Muscle layer of duodenum (tissue), 2 donors: Measurements from ENCODE around the gene LRRC27.

Source experiments
- H3K27ac ChIP-seq: one replicate; pipeline ENCODE4 v1.7.0; 2013; ENCODE audit warnings: mild to moderate bottlenecking, low read length
- H3K27me3 ChIP-seq: one replicate; pipeline ENCODE4 v1.7.0; 2013; ENCODE audit warnings: low read depth, mild to moderate bottlenecking, control low read depth, low read length
- H3K36me3 ChIP-seq, 2 donors: one replicate each; pipeline ENCODE4 v1.7.0; 2013; ENCODE audit warnings: low read length in 2 of 2, control low read depth in 1 of 2, mild to moderate bottlenecking in 1 of 2; ENCODE audit not compliant: insufficient read depth in 2 of 2, control insufficient read depth in 1 of 2
- H3K4me1 ChIP-seq, 2 donors: one replicate each; pipeline ENCODE4 v1.7.0; 2013; ENCODE audit warnings: low read length in 2 of 2, mild to moderate bottlenecking in 2 of 2, control low read depth in 1 of 2, moderate library complexity in 1 of 2; ENCODE audit not compliant: insufficient read depth in 2 of 2, control insufficient read depth in 1 of 2
- H3K4me3 ChIP-seq, 2 donors: one replicate each; pipeline ENCODE4 v1.7.0; 2013; ENCODE audit warnings: low read length in 2 of 2, low read depth in 1 of 2, mild to moderate bottlenecking in 1 of 2
- H3K9me3 ChIP-seq, 2 donors: one replicate each; pipeline ENCODE4 v1.7.0; 2013; ENCODE audit warnings: low read length in 2 of 2, control low read depth in 1 of 2, mild to moderate bottlenecking in 1 of 2; ENCODE audit not compliant: control insufficient read depth in 1 of 2
- donor health status: healthy.

The LRRC27 gene

DNA sequence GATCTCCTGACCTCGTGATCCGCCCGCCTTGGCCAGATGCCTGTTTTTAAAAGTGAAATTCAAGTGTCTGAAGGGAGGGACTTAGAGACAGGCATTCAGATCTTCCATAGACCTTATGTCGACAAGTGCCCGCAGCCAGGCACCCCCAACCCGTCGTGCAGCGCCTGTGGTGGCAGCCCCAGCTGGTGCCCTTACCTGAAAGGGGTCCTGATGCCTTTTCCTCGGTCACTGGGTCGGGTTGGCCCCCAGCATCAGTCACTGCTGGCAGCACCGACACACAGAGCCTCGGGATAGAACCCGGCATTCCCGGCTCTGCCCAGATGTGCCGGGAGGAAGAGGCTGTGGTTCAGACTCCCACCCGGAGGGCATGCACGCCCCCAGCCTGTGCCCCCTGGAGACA, 23.3 kb downstream of the LRRC27 start:
- H3K4me3 ChIP-seq, result no peak overlapping the region
- no peak overlapping the region for H3K27ac ChIP-seq
- H3K9me3 ChIP-seq, result no peaks in the 10 kb centered on the region
- no peaks in the 10 kb centered on the region for H3K4me1 ChIP-seq
- peaks cover 5 to 21% of the 10 kb centered on the region in 2 donors for H3K36me3 ChIP-seq
- no peaks in the 10 kb centered on the region for H3K27me3 ChIP-seq

DNA sequence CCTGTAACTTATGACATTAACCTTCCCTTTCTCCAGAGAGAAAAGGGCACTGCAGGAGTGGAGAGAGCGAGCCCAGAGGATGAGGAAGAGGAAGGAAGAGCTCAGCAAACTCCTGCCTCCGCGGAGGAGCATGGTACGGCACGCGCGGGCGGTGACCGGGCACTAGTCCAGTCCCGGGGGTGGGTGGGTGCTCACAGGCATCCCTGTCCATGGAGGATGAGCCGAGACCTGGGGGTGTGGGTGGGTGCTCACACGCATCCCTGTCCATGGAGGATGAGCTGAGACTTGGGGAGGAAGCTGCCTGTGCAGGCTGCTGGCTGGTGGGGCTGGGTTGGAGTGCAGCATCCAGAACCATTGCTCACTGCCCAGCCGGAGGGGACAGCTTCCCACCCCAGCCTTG, 23.8 kb downstream of the LRRC27 start:
- H3K9me3 ChIP-seq, result no peaks in the 10 kb centered on the region
- no peaks in the 10 kb centered on the region for H3K27me3 ChIP-seq
- H3K4me1 ChIP-seq, result no peaks in the 10 kb centered on the region
- no peak overlapping the region for H3K27ac ChIP-seq
- H3K4me3 ChIP-seq, result no peak overlapping the region
- H3K36me3 ChIP-seq, result peaks cover 5 to 21% of the 10 kb centered on the region in 2 donors

DNA sequence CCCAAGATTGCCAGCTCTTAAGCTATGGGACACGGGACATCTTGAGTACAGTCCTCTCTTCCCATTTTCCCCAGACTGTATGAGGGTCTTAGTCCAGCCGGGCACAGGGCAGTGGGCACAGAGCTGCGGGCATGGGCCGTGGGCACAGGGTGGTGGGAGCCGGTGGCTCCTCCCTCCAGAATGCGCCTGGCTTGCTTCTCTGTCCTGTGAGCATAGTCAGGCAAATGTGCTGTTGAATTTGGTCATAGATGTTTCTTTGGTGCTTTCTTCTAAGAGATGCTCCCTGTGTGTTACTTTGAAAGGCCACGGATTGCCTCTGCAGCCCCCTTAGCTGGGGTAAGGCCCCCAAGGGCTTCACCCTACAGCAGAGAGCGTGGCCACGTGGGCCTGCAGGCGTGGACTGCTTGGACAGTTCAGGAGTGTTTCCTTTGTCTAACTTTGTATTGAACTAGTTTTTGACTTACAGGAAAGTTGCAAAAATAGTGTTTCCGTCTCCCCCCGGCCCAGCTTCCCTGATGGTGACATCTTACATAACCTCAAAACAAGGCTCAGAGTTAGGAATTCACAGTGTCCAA, 24.7 kb downstream of the LRRC27 start:
- H3K4me3 ChIP-seq, result no peak overlapping the region
- no peaks in the 10 kb centered on the region for H3K27me3 ChIP-seq
- H3K9me3 ChIP-seq, result no peaks in the 10 kb centered on the region
- H3K36me3 ChIP-seq, result peaks cover 5 to 18% of the 10 kb centered on the region in 2 donors
- no peak overlapping the region for H3K27ac ChIP-seq
- H3K4me1 ChIP-seq, result no peaks in the 10 kb centered on the region

DNA sequence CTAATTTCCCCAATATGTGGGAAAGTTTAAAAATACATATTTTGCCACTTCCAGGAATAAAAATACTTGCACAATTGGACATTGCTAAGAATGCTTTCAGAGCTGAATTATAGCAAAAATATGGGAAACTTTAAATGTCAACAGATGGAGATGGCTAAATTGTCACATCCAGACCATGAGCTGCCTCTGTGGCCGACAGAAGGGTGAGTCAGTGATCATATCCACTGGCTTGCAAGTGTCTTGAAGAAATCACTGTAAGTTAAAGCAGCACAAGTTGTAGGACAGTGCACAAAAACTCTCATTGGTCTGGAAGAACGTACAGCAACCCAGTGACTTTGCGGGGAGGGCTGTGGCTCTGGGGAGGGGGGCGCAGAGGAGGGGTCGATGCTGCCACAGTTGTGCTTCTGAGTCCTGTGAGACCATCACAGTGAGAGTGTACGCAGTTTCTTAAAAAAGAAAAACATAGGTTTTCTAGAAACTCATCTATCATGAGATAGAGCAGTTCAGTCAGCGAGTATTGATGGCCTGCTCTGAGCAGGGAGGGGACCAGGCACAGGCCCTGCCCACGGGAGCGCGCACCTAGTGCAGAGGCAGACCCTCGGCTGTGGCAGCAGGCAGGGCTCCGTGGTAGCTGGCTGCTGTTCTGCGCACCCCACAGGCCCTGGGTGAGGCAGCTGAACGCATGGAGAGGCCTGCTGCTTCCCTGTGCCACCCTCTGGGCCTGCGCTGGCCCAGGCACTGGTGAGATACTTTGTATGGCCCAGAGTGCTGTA, 25.5 kb downstream of the LRRC27 start:
- peaks cover 5 to 24% of the 10 kb centered on the region in 2 donors for H3K36me3 ChIP-seq
- no peak overlapping the region for H3K27ac ChIP-seq
- H3K4me3 ChIP-seq, result no peak overlapping the region
- no peaks in the 10 kb centered on the region for H3K4me1 ChIP-seq
- H3K27me3 ChIP-seq, result no peaks in the 10 kb centered on the region
- H3K9me3 ChIP-seq, result no peaks in the 10 kb centered on the region

DNA sequence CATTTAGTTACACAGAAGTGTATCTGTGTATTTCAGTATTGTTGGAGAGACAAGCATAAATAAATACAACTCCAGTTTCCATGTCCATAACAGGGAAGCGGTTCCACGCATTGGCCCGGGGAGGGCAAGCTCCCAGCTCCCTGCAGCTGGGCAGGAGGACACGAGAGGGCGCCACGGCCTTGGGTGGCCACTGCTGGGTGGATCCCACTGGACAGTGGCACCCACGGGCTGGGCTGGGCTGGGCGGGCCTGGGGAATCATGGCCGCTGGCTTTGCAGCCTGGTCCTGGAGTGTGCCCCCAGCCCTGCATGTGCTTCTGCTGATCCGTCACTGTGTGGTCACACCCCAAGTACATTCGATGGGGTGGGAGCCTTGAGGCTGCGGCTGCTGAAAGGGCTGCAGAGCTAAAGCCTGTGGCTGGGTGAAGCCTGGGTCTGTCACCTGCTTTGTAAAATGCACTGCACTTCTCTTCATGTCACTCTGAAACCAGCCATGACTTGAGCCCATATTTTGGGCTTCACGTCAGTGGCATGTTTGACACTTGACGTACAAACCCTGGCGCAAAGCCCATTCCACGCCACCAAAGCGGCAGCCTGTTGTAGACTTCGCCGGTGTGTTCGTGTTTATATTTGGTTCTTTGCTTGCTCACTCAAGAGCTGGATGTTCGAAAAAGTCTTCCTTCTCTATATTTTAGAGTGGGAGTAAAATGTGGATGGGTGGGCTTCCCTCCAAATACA, 27.5 kb downstream of the LRRC27 start:
- Histone ChIP-seq H3K27ac (no peak overlapping the region), H3K36me3 (peaks cover 5 to 34% of the 10 kb centered on the region in 2 donors), H3K4me1 (no peaks in the 10 kb centered on the region), H3K27me3 (no peaks in the 10 kb centered on the region), H3K9me3 (no peaks in the 10 kb centered on the region), H3K4me3 (no peak overlapping the region)

DNA sequence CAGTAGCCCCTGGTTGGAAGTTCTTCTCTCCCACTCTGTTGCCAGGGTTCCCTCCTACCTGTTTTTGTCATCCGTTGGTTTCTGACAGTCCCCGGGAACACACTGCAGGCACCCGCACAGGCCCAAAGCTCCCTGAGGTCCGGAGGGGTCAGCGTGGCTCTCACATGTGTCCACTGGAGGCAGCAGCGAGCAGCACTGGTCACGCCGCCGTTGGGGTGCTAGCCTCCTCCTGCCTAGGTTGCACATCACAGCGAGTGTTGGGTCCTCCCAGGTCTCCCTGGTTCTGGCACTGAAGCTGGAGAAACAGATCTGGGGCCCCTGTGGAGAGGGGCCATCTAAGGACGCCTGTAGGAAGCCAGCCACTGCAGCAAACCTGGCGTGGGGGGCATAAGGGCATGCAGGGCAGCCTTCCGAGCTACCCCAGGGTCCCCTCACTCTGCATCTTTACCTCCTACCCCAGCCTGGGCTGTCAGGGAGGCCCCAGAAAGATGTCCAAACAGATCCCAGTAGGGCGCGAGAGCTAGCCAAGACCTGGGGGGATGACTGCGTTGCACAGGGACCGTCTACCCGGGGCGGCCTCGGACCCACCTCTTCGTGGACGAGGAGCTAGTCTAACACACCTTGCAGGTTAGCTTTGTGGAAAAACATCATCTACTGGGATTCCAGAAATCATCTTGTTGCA, 28.9 kb downstream of the LRRC27 start:
- Histone ChIP-seq H3K36me3 (peaks cover under 1 to 41% of the 10 kb centered on the region in 2 donors), H3K27ac (no peak overlapping the region)

DNA sequence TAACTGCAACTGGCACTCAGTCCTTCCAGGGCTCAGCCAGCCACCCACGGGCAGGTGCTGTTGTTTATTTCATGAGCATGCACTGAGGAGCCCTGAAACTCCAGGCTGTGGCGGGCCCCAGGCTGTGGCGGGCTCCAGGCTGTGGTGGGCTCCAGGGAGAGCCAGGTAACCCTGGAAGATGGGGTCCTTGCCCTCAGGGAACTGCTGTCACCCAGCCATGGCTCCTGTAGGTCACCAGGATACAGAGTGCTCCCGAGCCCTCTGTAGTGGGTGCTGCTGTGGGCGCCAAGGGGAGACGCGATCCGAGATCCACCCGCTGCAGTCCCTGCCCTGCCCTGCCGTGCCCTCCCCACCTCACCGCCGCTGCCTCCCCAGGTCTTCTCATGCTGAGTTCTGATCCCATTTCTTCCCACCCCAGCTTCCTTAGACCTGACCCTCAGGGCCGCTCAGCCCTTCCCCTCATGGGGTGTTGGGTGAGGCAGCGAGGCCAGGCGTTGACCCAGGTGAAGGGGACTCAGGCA, 29.6 kb downstream of the LRRC27 start:
- Histone ChIP-seq H3K27ac (no peak overlapping the region), H3K27me3 (no peaks in the 10 kb centered on the region), H3K36me3 (peaks cover 6 to 45% of the 10 kb centered on the region in 2 donors), H3K9me3 (no peaks in the 10 kb centered on the region), H3K4me3 (no peak overlapping the region), H3K4me1 (no peaks in the 10 kb centered on the region)

More for the DNA sequence above, 28.9 kb downstream of the LRRC27 start:
- no peaks in the 10 kb centered on the region for H3K9me3 ChIP-seq
- no peak overlapping the region for H3K4me3 ChIP-seq
- no peaks in the 10 kb centered on the region for H3K27me3 ChIP-seq
- no peaks in the 10 kb centered on the region for H3K4me1 ChIP-seq

DNA sequence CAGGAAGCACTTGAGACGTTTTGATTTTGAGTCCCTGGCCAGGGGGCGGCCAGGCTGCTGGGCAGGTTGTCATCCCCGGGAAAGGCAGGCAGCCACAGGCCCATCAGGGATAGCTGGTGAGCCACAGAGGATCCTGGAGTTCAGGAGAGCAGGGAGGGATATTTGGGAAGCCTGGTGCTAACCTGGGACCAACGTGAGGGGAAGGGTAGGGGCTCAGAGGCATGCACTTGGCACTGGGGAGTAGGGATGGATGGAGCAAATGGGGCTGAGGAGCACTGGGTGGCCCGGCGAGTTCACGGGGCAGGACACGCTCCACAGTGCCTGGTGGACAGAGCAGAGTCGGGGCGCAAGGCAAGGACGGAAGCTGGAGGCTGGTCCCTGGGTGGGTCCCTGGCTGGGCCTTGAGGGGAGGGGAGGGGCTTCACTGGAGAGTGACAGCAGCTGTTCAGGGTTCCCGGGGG, 30.2 kb downstream of the LRRC27 start:
- H3K4me1 ChIP-seq, result no peaks in the 10 kb centered on the region
- no peak overlapping the region for H3K27ac ChIP-seq
- H3K9me3 ChIP-seq, result no peaks in the 10 kb centered on the region
- H3K4me3 ChIP-seq, result no peak overlapping the region
- H3K36me3 ChIP-seq, result peaks cover 7 to 45% of the 10 kb centered on the region in 2 donors
- no peaks in the 10 kb centered on the region for H3K27me3 ChIP-seq

DNA sequence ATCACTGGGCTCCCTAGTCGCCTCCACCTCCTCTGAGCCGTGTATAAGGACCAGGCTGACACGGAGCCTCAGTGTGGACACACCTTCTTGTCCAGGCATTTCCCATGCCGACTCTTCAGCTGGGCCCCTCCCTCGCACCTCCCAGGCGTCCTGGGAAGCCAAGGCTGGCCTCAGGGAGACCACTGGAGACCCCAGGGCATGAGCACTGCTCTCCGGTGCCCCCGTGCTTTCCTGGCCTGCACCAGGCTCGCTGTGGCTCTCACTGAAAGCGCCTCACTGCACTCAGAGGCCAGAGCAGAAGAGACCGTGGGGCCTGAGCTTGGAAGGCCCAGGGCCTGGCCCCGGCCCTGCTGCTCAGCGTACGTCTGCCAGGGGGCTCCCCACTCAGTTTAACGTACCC, 31.4 kb downstream of the LRRC27 start:
- no peaks in the 10 kb centered on the region for H3K27me3 ChIP-seq
- H3K4me1 ChIP-seq, result no peaks in the 10 kb centered on the region
- no peak overlapping the region for H3K4me3 ChIP-seq
- peaks cover 7 to 47% of the 10 kb centered on the region in 2 donors for H3K36me3 ChIP-seq
- H3K9me3 ChIP-seq, result no peaks in the 10 kb centered on the region
- no peak overlapping the region for H3K27ac ChIP-seq

DNA sequence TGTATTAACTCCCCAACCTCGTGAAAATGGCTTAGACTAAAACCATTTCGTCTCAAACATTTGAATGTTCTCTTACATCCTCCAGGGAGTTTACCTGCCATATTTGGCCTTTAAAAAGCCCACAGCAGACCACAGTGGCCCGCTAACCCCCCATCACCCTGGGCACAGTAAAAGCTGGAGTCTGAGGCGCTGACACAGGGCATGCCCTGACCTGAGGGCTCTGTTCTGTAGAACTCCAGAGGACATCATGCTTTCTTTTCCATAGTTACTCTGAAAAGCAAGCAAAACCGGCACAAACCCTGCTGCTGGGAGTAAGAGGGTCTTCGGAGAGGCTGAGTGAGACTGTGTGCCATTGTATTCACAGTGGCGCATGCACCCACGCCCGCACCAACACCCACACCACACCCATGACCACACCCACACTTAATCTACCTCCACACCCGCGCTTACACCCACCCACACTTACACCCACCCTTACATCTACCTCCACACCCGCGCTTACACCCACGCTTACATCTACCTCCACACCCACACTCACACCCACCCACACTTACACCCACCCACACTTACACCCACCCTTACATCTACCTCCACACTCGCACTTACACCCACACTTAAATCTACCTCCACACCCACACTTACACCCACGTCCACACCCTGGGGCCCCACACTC, 32.1 kb downstream of the LRRC27 start:
- no peaks in the 10 kb centered on the region for H3K27me3 ChIP-seq
- H3K27ac ChIP-seq, result no peak overlapping the region
- peaks cover 7 to 47% of the 10 kb centered on the region in 2 donors for H3K36me3 ChIP-seq
- H3K4me1 ChIP-seq, result no peaks in the 10 kb centered on the region
- no peaks in the 10 kb centered on the region for H3K9me3 ChIP-seq
- no peak overlapping the region for H3K4me3 ChIP-seq
